Tibial nerve (tissue), 3 donors: Measurements from ENCODE around the gene TRPM1.

Experiments
- POLR2A ChIP-seq, 2 donors: fragments of 450-650 bp; IDR thresholded peaks; one replicate each; pipeline ENCODE4 v1.6.1; 2017; ENCODE audit warnings: antibody characterized with exemption in 2 of 2, mild to moderate bottlenecking in 2 of 2, moderate library complexity in 2 of 2
- TF ChIP-seq, protein P1 (sequence below), 5 experiments: fragments of 200-600 bp in 3 of 5; fragments of 450-650 bp in 2 of 5; sonication (generic) in 3 of 5; IDR thresholded peaks; one replicate each; pipeline ENCODE4 v1.5.1; 2016 to 2019; ENCODE audit warnings: antibody characterized with exemption in 5 of 5, mild to moderate bottlenecking in 3 of 5, moderate library complexity in 2 of 5

- TF ChIP-seq, protein P1, sequence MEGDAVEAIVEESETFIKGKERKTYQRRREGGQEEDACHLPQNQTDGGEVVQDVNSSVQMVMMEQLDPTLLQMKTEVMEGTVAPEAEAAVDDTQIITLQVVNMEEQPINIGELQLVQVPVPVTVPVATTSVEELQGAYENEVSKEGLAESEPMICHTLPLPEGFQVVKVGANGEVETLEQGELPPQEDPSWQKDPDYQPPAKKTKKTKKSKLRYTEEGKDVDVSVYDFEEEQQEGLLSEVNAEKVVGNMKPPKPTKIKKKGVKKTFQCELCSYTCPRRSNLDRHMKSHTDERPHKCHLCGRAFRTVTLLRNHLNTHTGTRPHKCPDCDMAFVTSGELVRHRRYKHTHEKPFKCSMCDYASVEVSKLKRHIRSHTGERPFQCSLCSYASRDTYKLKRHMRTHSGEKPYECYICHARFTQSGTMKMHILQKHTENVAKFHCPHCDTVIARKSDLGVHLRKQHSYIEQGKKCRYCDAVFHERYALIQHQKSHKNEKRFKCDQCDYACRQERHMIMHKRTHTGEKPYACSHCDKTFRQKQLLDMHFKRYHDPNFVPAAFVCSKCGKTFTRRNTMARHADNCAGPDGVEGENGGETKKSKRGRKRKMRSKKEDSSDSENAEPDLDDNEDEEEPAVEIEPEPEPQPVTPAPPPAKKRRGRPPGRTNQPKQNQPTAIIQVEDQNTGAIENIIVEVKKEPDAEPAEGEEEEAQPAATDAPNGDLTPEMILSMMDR (IDR thresholded peaks at IDR 0.05) = no peak
- no peak for TF ChIP-seq POLR2A (IDR thresholded peaks at IDR 0.05)
Measured at GRCh38 chr15:31013863-31014607, 87.5 kb downstream of the TRPM1 start.
